Lung (tissue), 13 donors: ENCODE measurements around the gene ARPIN. TPM values are rescaled to one million over a fixed set of nuclear protein-coding genes. Genes with fewer than 3 reads are reported as not detected.
A peak's percentile ranks its signal among the peaks of the same experiment; 100 is the strongest.

ENCODE experiments used
- ATAC-seq: fragments of 200-7000 bp; cut with Tn5 transposase; one replicate; pipeline ENCODE4 v1.9.1; 2020; ENCODE audit warnings: moderate number of reproducible peaks; ENCODE audit not compliant: insufficient read depth, low FRiP score
- DNase-seq, 3 donors: peaks; one replicate each; pipeline ENCODE4 v3.0.0-alpha.2; 2013 to 2017
- H3K27ac ChIP-seq, 2 donors: one replicate each; pipeline ENCODE4 v1.5.1; 2013; ENCODE audit warnings: mild to moderate bottlenecking in 2 of 2, moderate library complexity in 2 of 2, control low read depth in 1 of 2, inconsistent platforms in 1 of 2, low read depth in 1 of 2, low read length in 1 of 2
- H3K27me3 ChIP-seq, 3 donors: one replicate each; pipeline ENCODE4 v1.5.1; 2013; ENCODE audit warnings: low read length in 2 of 3; ENCODE audit not compliant: control insufficient read depth in 3 of 3, insufficient read depth in 3 of 3
- H3K36me3 ChIP-seq, 4 donors: one replicate each; pipeline ENCODE4 v1.5.1; 2013; ENCODE audit warnings: low read length in 4 of 4, mild to moderate bottlenecking in 1 of 4, moderate library complexity in 1 of 4; ENCODE audit not compliant: control insufficient read depth in 4 of 4, insufficient read depth in 4 of 4
- H3K4me1 ChIP-seq, 5 donors: one replicate each; pipeline ENCODE4 v1.5.1; 2013; ENCODE audit warnings: low read length in 5 of 5, mild to moderate bottlenecking in 2 of 5, moderate library complexity in 1 of 5; ENCODE audit not compliant: control insufficient read depth in 5 of 5, insufficient read depth in 5 of 5
- H3K4me3 ChIP-seq: one replicate; pipeline ENCODE4 v1.5.1; 2013; ENCODE audit warnings: mild to moderate bottlenecking, control low read depth, moderate library complexity
- H3K9ac ChIP-seq, 2 donors: one replicate each; pipeline ENCODE4 v1.5.1; 2013; ENCODE audit warnings: low read length in 2 of 2, control low read depth in 1 of 2; ENCODE audit not compliant: insufficient read depth in 1 of 2
- H3K9me3 ChIP-seq, 4 donors: one replicate each; pipeline ENCODE4 v1.5.1; 2013; ENCODE audit warnings: low read length in 3 of 4, mild to moderate bottlenecking in 1 of 4, moderate library complexity in 1 of 4; ENCODE audit not compliant: control insufficient read depth in 4 of 4, insufficient read depth in 3 of 4
- CTCF ChIP-seq: IDR thresholded peaks from 2 replicates; pipeline ENCODE4 v1.5.1; 2012; ENCODE audit warnings: mild to moderate bottlenecking; ENCODE audit errors: control extremely low read depth, extremely low read depth
- WGBS, 2 donors: extraction: QIAGEN DNeasy Blood & Tissue Kit; methylation state at CpG; one replicate each; pipeline ENCODE4 v1.1.7; 2013; 5-methylcytosine and 5-hydroxymethylcytosine counted together
- polyA plus RNA-seq, 2 donors: library from polyadenylated mRNA; stranded (reverse); fragments of 200-250 nt; gene quantifications; one replicate each; pipeline ENCODE4 v1.2.1, GENCODE V29; 2013
- small RNA-seq: library from RNA; depleted of rRNA; stranded (forward); fragments of <200 nt; gene quantifications from one replicate; pipeline ENCODE3, GENCODE V24; 2014; ENCODE audit warnings: low replicate concordance
- total RNA-seq, 2 donors: library from RNA; depleted of rRNA in 1 of 2; stranded (reverse); fragments of >200 nt in 1 of 2; gene quantifications; one replicate each; pipeline ENCODE4 v1.2.1, GENCODE V29; 2014 to 2021
- donor health status: control.
- donor health status: control.
- donor health status: Bipolar disorder and iron deficiency.
- donor health status: healthy.
- donor health status: DM: yes; HTN: yes; CAD: no.

Gene ARPIN
- total and polyA plus RNA-seq, 4 donors, result 9.0 to 28.5 (median 18.7) TPM

GRCh38 chr15:89845305-89845893 is 67.4 kb downstream of the ARPIN start:
- peaks cover 0 to 14% (median 4%) of the 10 kb centered on the region in 4 donors for H3K36me3 ChIP-seq
- 72 to 88% methylated on average over 5 of the region's 5 CpGs for WGBS, 2 donors
- no peak overlapping the region for H3K9ac ChIP-seq
- no peaks in the 10 kb centered on the region for H3K4me1 ChIP-seq
- DNase-seq (no peak), ATAC-seq (peak; percentile 47)
- no peaks in the 10 kb centered on the region for H3K27me3 ChIP-seq
- H3K27ac ChIP-seq, result no peak overlapping the region
- no peaks in the 10 kb centered on the region for H3K9me3 ChIP-seq
- no peak for TF ChIP-seq CTCF
- no peak overlapping the region for H3K4me3 ChIP-seq

Small RNA genes within 50 kb of the gene (small RNA-seq; reads per million reads assigned to genes)
- gene MIR5009 (not detected), gene MIR5094 (0.06 reads per million), gene RNU6-1111P (not detected), gene RNU7-111P (not detected)

Other genes starting within 250 kb of the ARPIN start
- under 1 TPM; 0.43 to 0.55 TPM for gene PLIN1, start 233.6 kb downstream of the ARPIN start, total RNA-seq
- under 1 TPM; 0.21 to 0.47 TPM for gene PLIN1, start 233.6 kb downstream of the ARPIN start, polyA plus RNA-seq
- gene PEX11A, start 222.2 kb downstream of the ARPIN start, total RNA-seq, result 1 to 10 TPM; 5.6 to 7.9 TPM
- 1 to 10 TPM; 5.6 to 6.5 TPM for gene PEX11A, start 222.2 kb downstream of the ARPIN start, polyA plus RNA-seq
- 1 to 10 TPM; 3.0 to 3.8 TPM for gene WDR93, start 222.1 kb downstream of the ARPIN start, total RNA-seq
- gene WDR93, start 222.1 kb downstream of the ARPIN start, polyA plus RNA-seq, result 1 to 10 TPM in 1 of 2 donors, under 1 TPM in 1; 0.95 to 1.4 TPM
- gene MESP1, start 161.7 kb downstream of the ARPIN start, total RNA-seq, result 1 to 10 TPM in 1 of 2 donors, under 1 TPM in 1; 0.37 to 3.1 TPM
- gene MESP1, start 161.7 kb downstream of the ARPIN start, polyA plus RNA-seq, result 1 to 10 TPM; 1.5 to 3.2 TPM
- gene MESP2, start 136.6 kb downstream of the ARPIN start, total RNA-seq, result under 1 TPM in 1 of 2 donors, not detected in 1; 0.55 TPM
- under 1 TPM; 0.17 to 0.71 TPM for gene MESP2, start 136.6 kb downstream of the ARPIN start, polyA plus RNA-seq
- gene ANPEP, start 98.1 kb downstream of the ARPIN start, total RNA-seq, result 100 to 1,000 TPM in 1 of 2 donors, 1 to 10 TPM in 1; 7.8 to 101 TPM
- 10 to 100 TPM; 41.3 to 65.4 TPM for gene ANPEP, start 98.1 kb downstream of the ARPIN start, polyA plus RNA-seq
- 10 to 100 TPM; 30.2 to 31.8 TPM for gene AP3S2, start 19.0 kb downstream of the ARPIN start, total RNA-seq
- 10 to 100 TPM in 1 of 2 donors, 1 to 10 TPM in 1; 9.9 to 21.6 TPM for gene AP3S2, start 19.0 kb downstream of the ARPIN start, polyA plus RNA-seq
- gene ZNF710, start 88.4 kb upstream of the ARPIN start, total RNA-seq, result 10 to 100 TPM; 19.6 to 45.7 TPM
- 10 to 100 TPM; 31.5 to 49.1 TPM for gene ZNF710, start 88.4 kb upstream of the ARPIN start, polyA plus RNA-seq
- 10 to 100 TPM; 70.8 to 85.8 TPM for gene IDH2, start 189.5 kb upstream of the ARPIN start, total RNA-seq
- 10 to 100 TPM; 52.0 to 73.8 TPM for gene IDH2, start 189.5 kb upstream of the ARPIN start, polyA plus RNA-seq